SK-N-MC (cell line): ENCODE results near the gene GLI1.

Experiments
- EZH2 ChIP-seq: fragments of 200-600 bp; sonication (generic); IDR thresholded peaks from one replicate; pipeline ENCODE4 v1.6.1; 2017; ENCODE audit warnings: antibody characterized with exemption
- POLR2AphosphoS5 ChIP-seq: IDR thresholded peaks from 2 replicates; pipeline ENCODE4 v1.6.1; 2012; ENCODE audit warnings: mild to moderate bottlenecking, low read depth, low read length, borderline replicate concordance

GRCh38 chr12:57485695-57486094, 26.1 kb downstream of the GLI1 start:
- no peak for TF ChIP-seq EZH2
- no peak for TF ChIP-seq POLR2AphosphoS5
